Limb (tissue), 2 donors: ENCODE measurements around the gene OSBP.

Experiments used
- DNase-seq, 2 donors: peaks; one replicate each; pipeline ENCODE4 v3.0.0-alpha.2; 2016; ENCODE audit errors: extremely low spot score in 2 of 2

OSBP gene

GRCh38 chr11:59607703-59608454 lies 7.7 kb downstream of the OSBP start:
- no peak for DNase-seq

- no peak for DNase-seq
These were observed 13.1 kb downstream of the OSBP start for GRCh38 chr11:59602432-59602831.

GRCh38 chr11:59601788-59602187 lies 13.8 kb downstream of the OSBP start:
- no peak for DNase-seq

GRCh38 chr11:59600636-59601035 lies 14.9 kb downstream of the OSBP start:
- no peak for DNase-seq

- no peak for DNase-seq
These were observed 15.3 kb downstream of the OSBP start for GRCh38 chr11:59600234-59600633.

GRCh38 chr11:59598961-59599360 lies 16.6 kb downstream of the OSBP start:
- no peak for DNase-seq

- no peak for DNase-seq
These were observed 31.3 kb downstream of the OSBP start for GRCh38 chr11:59584294-59584693.

GRCh38 chr11:59582006-59582405 lies 33.6 kb downstream of the OSBP start:
- no peak for DNase-seq

GRCh38 chr11:59578369-59578768 lies 37.2 kb downstream of the OSBP start:
- DNase-seq, result no peak

- DNase-seq, result no peak
These were observed 40.1 kb downstream of the OSBP start for GRCh38 chr11:59575505-59575904.

- no peak for DNase-seq
These were observed 40.6 kb downstream of the OSBP start for GRCh38 chr11:59574932-59575502.

- no peak for DNase-seq
These were observed 41.1 kb downstream of the OSBP start for GRCh38 chr11:59574467-59574866.

GRCh38 chr11:59573216-59573615 lies 42.4 kb downstream of the OSBP start:
- DNase-seq, result no peak

GRCh38 chr11:59572091-59572490 lies 43.5 kb downstream of the OSBP start:
- DNase-seq, result no peak

- DNase-seq, result no peak
These were observed 53.3 kb downstream of the OSBP start for GRCh38 chr11:59562292-59562691.

GRCh38 chr11:59560702-59561473 lies 54.7 kb downstream of the OSBP start:
- peak; percentile 86 to 91 for DNase-seq

- DNase-seq, result peak; percentile 71 to 87
These were observed 55.3 kb downstream of the OSBP start for GRCh38 chr11:59560290-59560701.

GRCh38 chr11:59559886-59560285 lies 55.7 kb downstream of the OSBP start:
- DNase-seq, result peak in 1 of 2 donors; percentile 25

- DNase-seq, result no peak
These were observed 57.3 kb downstream of the OSBP start for GRCh38 chr11:59558270-59558643.

GRCh38 chr11:59556917-59557348 lies 58.6 kb downstream of the OSBP start:
- DNase-seq, result no peak

GRCh38 chr11:59556115-59556916 lies 59.3 kb downstream of the OSBP start:
- peak; percentile 79 to 82 for DNase-seq
